Lower leg skin (tissue), 3 donors: ENCODE data around the gene XPNPEP2.

Source experiments
- CTCF ChIP-seq, 3 donors: fragments of 450-650 bp; IDR thresholded peaks; one replicate each; pipeline ENCODE4 v1.5.1; 2016; ENCODE audit warnings: antibody characterized with exemption in 3 of 3, mild to moderate bottlenecking in 3 of 3, moderate library complexity in 2 of 3
- POLR2A ChIP-seq, 2 donors: fragments of 450-650 bp; IDR thresholded peaks; one replicate each; pipeline ENCODE4 v1.6.1; 2016 to 2017; ENCODE audit warnings: antibody characterized with exemption in 2 of 2, mild to moderate bottlenecking in 1 of 2, moderate library complexity in 1 of 2

GRCh38 chrX:129732857-129733256 is 5.9 kb upstream of the XPNPEP2 start:
- TF ChIP-seq POLR2A (IDR thresholded peaks at IDR 0.05) (no peak), CTCF (IDR thresholded peaks at IDR 0.05) (no peak)
